Glutamatergic neuron (in vitro differentiated cells): ENCODE data around the gene NATD1. TPM values are rescaled to one million over a fixed set of nuclear protein-coding genes. Genes with fewer than 3 reads are reported as not detected.
"Not testable (repeated sequence)": the region's sequence is repeated elsewhere in the genome, so short reads cannot be mapped to it uniquely, and the experiment has no call there.

Experiments used
- DNase-seq: peaks from one replicate; pipeline ENCODE4 v3.0.0; 2022
- H3K27ac Mint-ChIP-seq: one replicate; pipeline ENCODE4 v1.8.0; 2020; ENCODE audit warnings: mild to moderate bottlenecking, mixed read lengths, inconsistent platforms; ENCODE audit not compliant: unreplicated experiment
- H3K27me3 Mint-ChIP-seq: one replicate; pipeline ENCODE4 v1.8.0; 2020; ENCODE audit warnings: mild to moderate bottlenecking, moderate library complexity, mixed read lengths, inconsistent platforms; ENCODE audit not compliant: unreplicated experiment
- H3K36me3 Mint-ChIP-seq: one replicate; pipeline ENCODE4 v1.8.0; 2020; ENCODE audit warnings: mild to moderate bottlenecking, mixed read lengths, inconsistent platforms; ENCODE audit not compliant: unreplicated experiment
- H3K4me1 Mint-ChIP-seq: one replicate; pipeline ENCODE4 v1.8.0; 2020; ENCODE audit warnings: mild to moderate bottlenecking, low read depth, mixed read lengths, inconsistent platforms; ENCODE audit not compliant: unreplicated experiment
- H3K4me3 Mint-ChIP-seq: one replicate; pipeline ENCODE4 v1.8.0; 2020; ENCODE audit warnings: mild to moderate bottlenecking, mixed read lengths, inconsistent platforms; ENCODE audit not compliant: unreplicated experiment
- H3K9me3 Mint-ChIP-seq: one replicate; pipeline ENCODE4 v1.8.0; 2020; ENCODE audit warnings: mild to moderate bottlenecking, moderate library complexity, mixed read lengths, inconsistent platforms; ENCODE audit not compliant: unreplicated experiment
- total RNA-seq: library from RNA; stranded (reverse); fragmentation: NEBNext Ultra II Directional; extraction: Animal tissue kit (Norgen Biotek cat#: 25700); gene quantifications from one replicate; pipeline ENCODE4 v1.2.1, GENCODE V29; 2021; ENCODE audit not compliant: unreplicated experiment
- TF ChIP-seq, protein P1 (sequence below): fragments of 200-600 bp; sonication (generic); IDR thresholded peaks from one replicate; pipeline ENCODE4 v1.5.0; 2021; ENCODE audit not compliant: partially characterized antibody, unreplicated experiment

Gene NATD1
- total RNA-seq, 1 donor from 2014 or later: 45.9 TPM

DNA sequence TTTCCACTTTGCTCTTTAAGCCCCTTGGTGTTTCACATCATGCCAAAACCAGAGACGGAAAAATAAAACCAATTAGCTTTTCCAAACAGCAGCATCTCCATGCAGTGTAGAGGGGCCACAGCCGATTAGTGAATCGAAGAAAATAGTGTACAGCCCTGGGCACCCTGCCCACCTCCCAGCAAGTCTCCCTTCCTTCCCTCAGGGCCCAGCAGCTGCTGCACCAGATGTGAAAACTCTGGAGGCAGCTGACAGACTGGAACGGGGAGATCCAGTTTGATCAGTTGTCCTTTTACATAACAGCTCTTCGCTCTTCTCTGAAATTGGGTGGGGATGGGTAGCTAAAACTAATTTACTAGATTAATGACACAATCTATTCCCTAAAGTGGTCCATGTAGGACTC lies 58.5 kb downstream of the NATD1 start:
- H3K27me3 Mint-ChIP-seq: peaks cover 14% of the 10 kb centered on the region
- H3K4me1 Mint-ChIP-seq: peaks cover 25% of the 10 kb centered on the region
- peaks cover 9% of the 10 kb centered on the region for H3K9me3 Mint-ChIP-seq
- H3K36me3 Mint-ChIP-seq: peaks cover 22% of the 10 kb centered on the region
- TF ChIP-seq, protein P1, sequence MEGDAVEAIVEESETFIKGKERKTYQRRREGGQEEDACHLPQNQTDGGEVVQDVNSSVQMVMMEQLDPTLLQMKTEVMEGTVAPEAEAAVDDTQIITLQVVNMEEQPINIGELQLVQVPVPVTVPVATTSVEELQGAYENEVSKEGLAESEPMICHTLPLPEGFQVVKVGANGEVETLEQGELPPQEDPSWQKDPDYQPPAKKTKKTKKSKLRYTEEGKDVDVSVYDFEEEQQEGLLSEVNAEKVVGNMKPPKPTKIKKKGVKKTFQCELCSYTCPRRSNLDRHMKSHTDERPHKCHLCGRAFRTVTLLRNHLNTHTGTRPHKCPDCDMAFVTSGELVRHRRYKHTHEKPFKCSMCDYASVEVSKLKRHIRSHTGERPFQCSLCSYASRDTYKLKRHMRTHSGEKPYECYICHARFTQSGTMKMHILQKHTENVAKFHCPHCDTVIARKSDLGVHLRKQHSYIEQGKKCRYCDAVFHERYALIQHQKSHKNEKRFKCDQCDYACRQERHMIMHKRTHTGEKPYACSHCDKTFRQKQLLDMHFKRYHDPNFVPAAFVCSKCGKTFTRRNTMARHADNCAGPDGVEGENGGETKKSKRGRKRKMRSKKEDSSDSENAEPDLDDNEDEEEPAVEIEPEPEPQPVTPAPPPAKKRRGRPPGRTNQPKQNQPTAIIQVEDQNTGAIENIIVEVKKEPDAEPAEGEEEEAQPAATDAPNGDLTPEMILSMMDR: no peak
- peak overlapping the region; percentile 4 for H3K4me3 Mint-ChIP-seq
- H3K27ac Mint-ChIP-seq: peak overlapping the region; percentile 53
- DNase-seq: no peak

DNA sequence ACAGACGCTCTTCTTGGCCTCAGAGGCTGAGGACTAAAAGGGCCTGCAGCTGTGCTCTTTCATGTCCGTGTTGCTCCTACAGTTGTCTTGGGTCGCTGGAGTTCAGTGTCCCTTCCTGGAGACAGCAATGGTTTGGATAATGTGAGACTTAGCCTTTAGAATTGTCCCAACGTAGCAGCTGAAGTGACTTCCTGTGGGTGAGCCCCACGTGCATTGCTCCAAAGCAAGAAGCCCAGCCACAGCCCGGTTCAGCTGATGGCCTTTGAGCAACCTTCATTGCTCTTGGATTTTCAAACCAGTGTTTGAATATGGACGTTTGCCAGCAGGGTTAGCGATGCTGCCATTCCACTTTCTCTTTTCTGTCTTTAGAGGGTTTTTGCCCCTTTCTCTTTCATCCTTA lies 59.0 kb downstream of the NATD1 start:
- H3K4me3 Mint-ChIP-seq: peak overlapping the region; percentile 4
- H3K36me3 Mint-ChIP-seq: peaks cover 22% of the 10 kb centered on the region
- no peak for DNase-seq
- peaks cover 14% of the 10 kb centered on the region for H3K27me3 Mint-ChIP-seq
- TF ChIP-seq, protein P1: no peak
- peaks cover 22% of the 10 kb centered on the region for H3K4me1 Mint-ChIP-seq
- peaks cover 9% of the 10 kb centered on the region for H3K9me3 Mint-ChIP-seq
- H3K27ac Mint-ChIP-seq: peak overlapping the region; percentile 53

DNA sequence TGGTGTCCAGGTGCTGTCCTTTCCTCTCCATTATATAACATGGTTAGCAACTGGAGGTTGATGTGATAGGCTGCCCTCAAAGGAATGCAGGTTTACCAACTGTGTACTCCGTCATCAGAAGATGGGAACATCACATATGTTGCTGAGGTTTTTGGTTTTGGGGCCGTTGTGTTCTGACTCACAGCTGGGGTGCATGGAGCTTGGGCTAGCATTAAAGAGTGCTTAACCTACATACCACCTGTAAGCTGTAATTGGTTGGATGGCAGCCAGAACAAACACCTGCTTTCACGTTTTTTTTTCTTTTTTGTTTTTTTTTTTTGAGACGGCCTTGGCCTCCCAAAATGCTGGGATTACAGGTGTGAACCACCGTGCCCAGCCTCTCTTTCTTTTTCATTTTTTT lies 60.2 kb downstream of the NATD1 start:
- peaks cover 14% of the 10 kb centered on the region for H3K4me1 Mint-ChIP-seq
- TF ChIP-seq, protein P1: no peak
- peaks cover 17% of the 10 kb centered on the region for H3K36me3 Mint-ChIP-seq
- H3K27ac Mint-ChIP-seq: no peak overlapping the region
- H3K27me3 Mint-ChIP-seq: peaks cover 8% of the 10 kb centered on the region
- H3K4me3 Mint-ChIP-seq: no peak overlapping the region
- H3K9me3 Mint-ChIP-seq: peaks cover 7% of the 10 kb centered on the region
- DNase-seq: no peak

DNA sequence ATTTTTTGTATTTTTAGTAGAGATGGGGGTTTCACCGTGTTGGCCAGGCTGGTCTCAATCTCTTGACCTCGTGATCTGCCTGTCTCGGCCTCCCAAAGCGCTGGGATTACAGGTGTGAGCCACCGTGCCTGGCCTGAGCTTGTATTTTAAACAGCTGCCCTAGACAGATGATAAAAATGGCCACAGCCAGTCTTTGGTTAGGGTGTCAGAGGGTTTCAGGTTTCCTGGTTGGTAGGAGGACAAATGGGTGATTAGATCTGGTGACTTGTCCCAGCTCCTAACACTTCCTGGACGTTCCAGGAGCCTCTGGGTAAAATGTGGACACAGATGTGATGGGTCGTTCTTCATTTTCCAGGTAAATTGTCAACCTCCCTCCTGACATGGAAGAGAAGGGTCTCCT lies 60.8 kb downstream of the NATD1 start:
- Mint-ChIP-seq H3K4me1 (peaks cover 12% of the 10 kb centered on the region), H3K36me3 (peaks cover 13% of the 10 kb centered on the region)
- DNase-seq, H3K27me3 Mint-ChIP-seq, H3K9me3 Mint-ChIP-seq, H3K27ac Mint-ChIP-seq, H3K4me3 Mint-ChIP-seq: not testable (repeated sequence)

DNA sequence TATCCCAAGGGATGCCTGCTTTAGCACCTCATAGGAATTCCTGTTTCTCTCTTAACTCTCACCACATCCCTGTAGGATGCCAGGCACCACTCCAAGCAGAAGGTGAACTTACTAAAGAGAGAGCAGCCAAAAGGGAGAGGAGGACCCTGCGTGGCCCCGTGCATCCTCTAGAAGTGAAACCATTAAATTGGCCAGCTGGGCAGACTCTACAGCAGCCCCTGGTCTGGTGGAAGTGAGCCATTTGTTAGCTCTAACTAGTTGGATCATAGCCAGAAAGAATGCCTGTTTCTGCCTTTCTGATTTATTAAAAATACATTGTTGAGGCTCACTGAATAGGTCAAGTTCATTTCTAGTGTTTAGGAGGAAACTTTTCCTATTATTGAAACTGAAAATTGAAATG lies 61.5 kb downstream of the NATD1 start:
- Mint-ChIP-seq H3K36me3 (peaks cover 5% of the 10 kb centered on the region), H3K27ac (no peak overlapping the region), H3K9me3 (peaks cover 6% of the 10 kb centered on the region), H3K27me3 (peaks cover 5% of the 10 kb centered on the region), H3K4me3 (no peak overlapping the region), H3K4me1 (peaks cover 12% of the 10 kb centered on the region)
- TF ChIP-seq, protein P1: no peak
- DNase-seq: no peak

DNA sequence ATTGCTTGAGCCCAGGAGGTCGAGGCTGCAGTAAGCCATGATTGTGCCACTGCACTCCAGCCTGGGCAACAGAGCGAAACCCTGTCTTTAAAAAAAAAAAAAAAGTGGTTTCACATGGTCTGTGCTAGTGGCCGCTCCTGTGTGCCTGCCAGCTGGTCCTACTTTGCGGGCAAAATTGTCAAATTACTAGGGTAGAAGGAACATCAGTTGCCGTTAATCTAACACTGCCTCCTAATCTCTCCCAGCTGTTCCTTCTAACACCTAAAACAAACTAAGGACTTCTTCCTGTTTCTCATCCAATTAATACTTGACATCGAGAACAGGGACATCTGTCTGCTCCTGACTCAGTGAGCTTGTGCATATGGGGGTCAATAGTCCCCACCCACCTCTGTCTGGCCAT lies 63.1 kb downstream of the NATD1 start:
- Mint-ChIP-seq H3K4me1 (peaks cover 12% of the 10 kb centered on the region), H3K4me3 (no peak overlapping the region), H3K9me3 (peaks cover 6% of the 10 kb centered on the region), H3K36me3 (peaks cover 5% of the 10 kb centered on the region), H3K27me3 (peaks cover 6% of the 10 kb centered on the region), H3K27ac (no peak overlapping the region)
- DNase-seq: no peak
- TF ChIP-seq, protein P1: no peak
